BJ (cell line): ENCODE data around the gene FUT8. TPM values are rescaled to one million over a fixed set of nuclear protein-coding genes. Genes with fewer than 3 reads are reported as not detected.

Experiments
- CTCF ChIA-PET: fragments of 350-600 bp; formaldehyde crosslinking; extraction: SDS; loops from one replicate; lab custom pipeline; 2021; ENCODE audit warnings: antibody characterized with exemption, inconsistent platforms; lab: Yijun Ruan, JAX
- POLR2A ChIA-PET: fragments of 300-600 bp; sonication (Branson Sonifier 250); formaldehyde crosslinking; extraction: SDS; loops from one replicate; lab custom pipeline; 2021; ENCODE audit warnings: antibody characterized with exemption; lab: Charles Lee
- DNase-seq: peaks from one replicate; pipeline ENCODE4 v3.0.0-alpha.2; 2011; ENCODE audit warnings: low read depth
- H3K27me3 ChIP-seq: 2 replicates; pipeline ENCODE4 v1.6.0; 2011; ENCODE audit warnings: low read length; ENCODE audit not compliant: control insufficient read depth, insufficient read depth
- H3K36me3 ChIP-seq: 2 replicates; pipeline ENCODE4 v1.5.1; 2011; ENCODE audit warnings: low read length; ENCODE audit not compliant: control insufficient read depth, insufficient read depth
- H3K4me3 ChIP-seq: 2 replicates; pipeline ENCODE4 v1.5.1; 2011; ENCODE audit warnings: low read depth, mild to moderate bottlenecking, control low read depth, low read length
- CTCF ChIP-seq: IDR thresholded peaks from 2 replicates; pipeline ENCODE4 v1.5.1; 2011; ENCODE audit warnings: low read depth, mild to moderate bottlenecking, control low read depth, inconsistent platforms, low read length, moderate library complexity; ENCODE audit not compliant: insufficient read depth
- polyA plus RNA-seq: library from polyadenylated mRNA; depleted of rRNA; stranded (reverse); fragments of >200 nt; gene quantifications from 2 replicates; pipeline ENCODE4 v1.2.3, GENCODE V29; 2011

FUT8 gene
- polyA plus RNA-seq, 1 experiment: 14.7 TPM

GRCh38 chr14:65723348-65723747, 310.8 kb downstream of the FUT8 start:
- ChIA-PET CTCF (no interaction called here), POLR2A (no interaction called here)
- Histone ChIP-seq H3K27me3 (no peaks in the 10 kb centered on the region), H3K4me3 (no peak overlapping the region), H3K36me3 (no peaks in the 10 kb centered on the region; the same call in 1 of the 2 replicates)
- no peak for TF ChIP-seq CTCF
- no peak for DNase-seq

DNA sequence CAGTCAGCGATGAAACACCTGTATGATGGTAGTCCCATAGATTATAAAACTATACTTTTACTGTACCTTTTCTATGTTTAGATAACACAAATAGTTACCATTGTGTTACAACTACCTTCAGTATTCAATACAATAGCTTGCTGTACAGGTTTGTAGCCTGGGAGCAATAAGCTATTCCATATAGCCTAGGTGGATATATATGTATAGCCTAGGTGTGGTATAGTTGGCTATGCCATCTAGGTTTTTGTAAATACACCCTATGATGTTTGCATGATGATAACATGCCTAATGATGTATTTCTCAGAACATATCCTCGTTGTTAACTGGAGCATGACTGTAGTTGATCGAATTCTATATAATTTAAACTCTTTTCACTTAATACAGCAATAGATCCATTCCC, 316.1 kb downstream of the FUT8 start:
- CTCF ChIA-PET: no interaction called here
- POLR2A ChIA-PET: interaction anchor here (0.6 to 0.7 kb wide), 2 partner anchors 137 to 351 kb away, joined by 4 to 7 read pairs; no protein-coding TSS in a partner anchor
- no peaks in the 10 kb centered on the region for H3K36me3 ChIP-seq
- H3K27me3 ChIP-seq: no peaks in the 10 kb centered on the region
- no peak overlapping the region for H3K4me3 ChIP-seq
- TF ChIP-seq CTCF: no peak
- DNase-seq: no peak

GRCh38 chr14:65729566-65729965, 317.0 kb downstream of the FUT8 start:
- ChIA-PET POLR2A (interaction anchor here (0.7 kb wide), 1 partner anchor 352 kb away, joined by 7 read pairs; no protein-coding TSS in a partner anchor), CTCF (interaction anchor here (0.6 kb wide), 1 partner anchor 55 kb away, joined by 3 read pairs; no protein-coding TSS in a partner anchor)
- no peaks in the 10 kb centered on the region for H3K27me3 ChIP-seq
- TF ChIP-seq CTCF: no peak
- H3K4me3 ChIP-seq: no peak overlapping the region
- DNase-seq: no peak
- H3K36me3 ChIP-seq: no peaks in the 10 kb centered on the region

DNA sequence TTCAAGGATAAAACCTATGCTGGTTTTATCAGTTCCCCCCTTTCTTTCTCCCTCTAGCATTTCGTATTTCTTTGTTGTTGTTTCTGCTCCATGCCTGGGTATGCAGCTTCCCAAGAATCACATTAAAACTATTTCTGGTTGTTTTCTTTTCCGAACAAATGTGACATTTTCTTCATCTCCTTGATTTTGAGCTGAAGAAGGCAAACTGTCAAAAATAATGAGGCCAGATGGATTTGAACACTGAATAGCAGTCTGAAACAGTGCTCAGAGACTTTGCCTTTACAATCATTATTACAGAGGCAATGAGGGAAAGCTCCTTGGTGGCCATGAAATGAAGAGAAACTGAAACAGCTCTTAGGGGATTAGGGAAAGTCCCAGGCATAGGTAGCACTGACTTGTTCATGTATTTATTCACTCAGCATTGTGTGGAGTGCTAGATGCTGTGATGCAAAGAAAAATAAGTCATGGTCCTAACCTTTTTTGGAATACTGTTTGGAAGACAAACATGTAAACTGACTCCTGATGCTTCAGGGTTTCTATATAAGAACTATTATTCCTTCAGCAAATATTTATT, 319.5 kb downstream of the FUT8 start:
- Histone ChIP-seq H3K36me3 (no peaks in the 10 kb centered on the region), H3K4me3 (no peak overlapping the region), H3K27me3 (no peaks in the 10 kb centered on the region)
- DNase-seq: no peak
- TF ChIP-seq CTCF: no peak
- ChIA-PET POLR2A (no interaction called here), CTCF (interaction anchor here (0.6 to 1.0 kb wide), 2 partner anchors 35 to 319 kb away, joined by 3 read pairs; no protein-coding TSS in a partner anchor)

DNA sequence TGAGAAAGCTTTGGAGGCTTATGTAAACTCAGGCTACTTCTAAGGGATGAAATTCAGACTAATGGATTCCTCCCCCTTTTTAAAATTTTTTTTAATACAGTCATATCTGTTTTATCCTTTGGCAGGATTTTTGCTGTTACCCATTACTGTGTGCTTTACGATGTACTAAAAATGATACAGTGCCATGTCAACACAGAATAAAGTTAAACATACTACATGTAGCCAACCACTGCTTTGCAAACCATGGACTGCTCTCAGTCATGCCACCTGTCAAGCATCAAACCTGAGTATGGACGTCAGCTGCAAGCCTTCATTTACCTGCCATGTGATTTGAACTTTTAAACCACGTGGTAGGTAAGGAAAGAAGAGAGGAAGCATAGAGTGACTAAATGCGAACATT, 325.8 kb downstream of the FUT8 start:
- Histone ChIP-seq H3K4me3 (no peak overlapping the region), H3K36me3 (no peaks in the 10 kb centered on the region), H3K27me3 (no peaks in the 10 kb centered on the region)
- TF ChIP-seq CTCF: no peak
- ChIA-PET POLR2A (interaction anchor here (0.5 kb wide), 1 partner anchor 34 kb away, joined by 4 read pairs; no protein-coding TSS in a partner anchor), CTCF (no interaction called here)
- DNase-seq: no peak
